PC-9 (cell line): ENCODE results near the gene PTGFRN.
"Not testable (repeated sequence)": the region's sequence is repeated elsewhere in the genome, so short reads cannot be mapped to it uniquely, and the experiment has no call there.

Experiments used
- CTCF ChIP-seq: fragments of 200-600 bp; sonication (generic); conservative IDR thresholded peaks from 2 replicates; pipeline ENCODE4 v1.6.1; 2017; ENCODE audit warnings: mixed run types, antibody characterized with exemption, mild to moderate bottlenecking, moderate library complexity
- EZH2 ChIP-seq: fragments of 200-600 bp; sonication (generic); IDR thresholded peaks from 2 replicates; pipeline ENCODE4 v1.8.0; 2017; ENCODE audit warnings: antibody characterized with exemption, low read depth

GRCh38 chr1:116939780-116940543 is 30.2 kb downstream of the PTGFRN start:
- TF ChIP-seq CTCF, EZH2: not testable (repeated sequence)
